Stimulated activated naive CD8-positive, alpha-beta T cell treated with anti-CD3 and anti-CD28 coated beads, Interleukin-15, Interleukin-2, amounts not matched to agents 100 ng/mL and 50 ng/mL, for 24 hours (primary cell): ENCODE data around the gene ZFP92.
"Not testable (repeated sequence)": the region's sequence is repeated elsewhere in the genome, so short reads cannot be mapped to it uniquely, and the experiment has no call there.

Experiments used
- H3K27ac Mint-ChIP-seq: one replicate; pipeline ENCODE4 v1.8.0; 2021; ENCODE audit warnings: mild to moderate bottlenecking, mixed read lengths
- H3K27me3 Mint-ChIP-seq: one replicate; pipeline ENCODE4 v1.8.0; 2021; ENCODE audit warnings: mixed read lengths
- H3K36me3 Mint-ChIP-seq: one replicate; pipeline ENCODE4 v1.8.0; 2021; ENCODE audit warnings: low read depth, mixed read lengths
- H3K4me1 Mint-ChIP-seq: one replicate; pipeline ENCODE4 v1.8.0; 2021; ENCODE audit warnings: low read depth, mixed read lengths
- H3K4me3 Mint-ChIP-seq: one replicate; pipeline ENCODE4 v1.8.0; 2021; ENCODE audit warnings: mild to moderate bottlenecking, mixed read lengths
- H3K9me3 Mint-ChIP-seq: one replicate; pipeline ENCODE4 v1.8.0; 2021; ENCODE audit warnings: mixed read lengths

Gene ZFP92

GRCh38 chrX:153380691-153381090 is 30.6 kb upstream of the ZFP92 start:
- no peaks in the 10 kb centered on the region for H3K4me1 Mint-ChIP-seq
- H3K27me3 Mint-ChIP-seq: no peaks in the 10 kb centered on the region
- H3K9me3 Mint-ChIP-seq: no peaks in the 10 kb centered on the region
- no peak overlapping the region for H3K27ac Mint-ChIP-seq
- no peaks in the 10 kb centered on the region for H3K36me3 Mint-ChIP-seq
- no peak overlapping the region for H3K4me3 Mint-ChIP-seq

- Mint-ChIP-seq H3K4me3 (no peak overlapping the region), H3K9me3 (no peaks in the 10 kb centered on the region), H3K27ac (no peak overlapping the region), H3K27me3 (no peaks in the 10 kb centered on the region), H3K36me3 (no peaks in the 10 kb centered on the region), H3K4me1 (no peaks in the 10 kb centered on the region)
Observed at GRCh38 chrX:153381684-153382532, 29.4 kb upstream of the ZFP92 start.

- H3K36me3 Mint-ChIP-seq: no peaks in the 10 kb centered on the region
Observed at GRCh38 chrX:153382563-153383482, 28.4 kb upstream of the ZFP92 start.

GRCh38 chrX:153384390-153384789 is 26.9 kb upstream of the ZFP92 start:
- Mint-ChIP-seq H3K4me1 (no peaks in the 10 kb centered on the region), H3K27ac (no peak overlapping the region), H3K36me3 (no peaks in the 10 kb centered on the region), H3K27me3 (no peaks in the 10 kb centered on the region), H3K9me3 (no peaks in the 10 kb centered on the region), H3K4me3 (no peak overlapping the region)

More at GRCh38 chrX:153382563-153383482, 28.4 kb upstream of the ZFP92 start:
- no peaks in the 10 kb centered on the region for H3K9me3 Mint-ChIP-seq
- no peaks in the 10 kb centered on the region for H3K4me1 Mint-ChIP-seq
- H3K27me3 Mint-ChIP-seq: no peaks in the 10 kb centered on the region
- no peak overlapping the region for H3K27ac Mint-ChIP-seq
- no peak overlapping the region for H3K4me3 Mint-ChIP-seq

GRCh38 chrX:153384973-153385372 is 26.3 kb upstream of the ZFP92 start:
- not testable (repeated sequence) for H3K27ac Mint-ChIP-seq, H3K9me3 Mint-ChIP-seq, H3K4me1 Mint-ChIP-seq, H3K4me3 Mint-ChIP-seq, H3K27me3 Mint-ChIP-seq, H3K36me3 Mint-ChIP-seq

- Mint-ChIP-seq H3K27ac (no peak overlapping the region), H3K27me3 (no peaks in the 10 kb centered on the region), H3K9me3 (no peaks in the 10 kb centered on the region), H3K4me1 (no peaks in the 10 kb centered on the region), H3K36me3 (no peaks in the 10 kb centered on the region), H3K4me3 (no peak overlapping the region)
Observed at GRCh38 chrX:153386097-153386496, 25.2 kb upstream of the ZFP92 start.

GRCh38 chrX:153387345-153387744 is 23.9 kb upstream of the ZFP92 start:
- Mint-ChIP-seq H3K27me3 (no peaks in the 10 kb centered on the region), H3K27ac (no peak overlapping the region), H3K4me1 (no peaks in the 10 kb centered on the region), H3K4me3 (no peak overlapping the region), H3K9me3 (no peaks in the 10 kb centered on the region), H3K36me3 (no peaks in the 10 kb centered on the region)

- Mint-ChIP-seq H3K27me3 (no peaks in the 10 kb centered on the region), H3K27ac (no peak overlapping the region), H3K9me3 (no peaks in the 10 kb centered on the region), H3K36me3 (no peaks in the 10 kb centered on the region), H3K4me3 (no peak overlapping the region), H3K4me1 (no peaks in the 10 kb centered on the region)
Observed at GRCh38 chrX:153387987-153388721, 23.1 kb upstream of the ZFP92 start.

GRCh38 chrX:153388722-153389459 is 22.4 kb upstream of the ZFP92 start:
- Mint-ChIP-seq H3K9me3 (no peaks in the 10 kb centered on the region), H3K4me3 (no peak overlapping the region), H3K36me3 (no peaks in the 10 kb centered on the region), H3K4me1 (no peaks in the 10 kb centered on the region), H3K27me3 (no peaks in the 10 kb centered on the region), H3K27ac (no peak overlapping the region)

GRCh38 chrX:153389460-153389768 is 21.9 kb upstream of the ZFP92 start:
- not testable (repeated sequence) for H3K4me3 Mint-ChIP-seq, H3K27ac Mint-ChIP-seq, H3K4me1 Mint-ChIP-seq, H3K9me3 Mint-ChIP-seq, H3K36me3 Mint-ChIP-seq, H3K27me3 Mint-ChIP-seq

GRCh38 chrX:153392642-153393321 is 18.5 kb upstream of the ZFP92 start:
- no peaks in the 10 kb centered on the region for H3K36me3 Mint-ChIP-seq
- H3K27me3 Mint-ChIP-seq: no peaks in the 10 kb centered on the region
- no peaks in the 10 kb centered on the region for H3K9me3 Mint-ChIP-seq
- no peaks in the 10 kb centered on the region for H3K4me1 Mint-ChIP-seq
- no peak overlapping the region for H3K4me3 Mint-ChIP-seq
- no peak overlapping the region for H3K27ac Mint-ChIP-seq

- Mint-ChIP-seq H3K9me3 (no peaks in the 10 kb centered on the region), H3K4me1 (no peaks in the 10 kb centered on the region), H3K27ac (no peak overlapping the region), H3K27me3 (no peaks in the 10 kb centered on the region), H3K36me3 (no peaks in the 10 kb centered on the region), H3K4me3 (no peak overlapping the region)
Observed at GRCh38 chrX:153394612-153395011, 16.7 kb upstream of the ZFP92 start.

GRCh38 chrX:153395613-153396319 is 15.5 kb upstream of the ZFP92 start:
- no peaks in the 10 kb centered on the region for H3K4me1 Mint-ChIP-seq
- no peaks in the 10 kb centered on the region for H3K9me3 Mint-ChIP-seq
- H3K4me3 Mint-ChIP-seq: no peak overlapping the region
- no peak overlapping the region for H3K27ac Mint-ChIP-seq
- no peaks in the 10 kb centered on the region for H3K36me3 Mint-ChIP-seq
- H3K27me3 Mint-ChIP-seq: no peaks in the 10 kb centered on the region
